HUES6 (cell line): ENCODE measurements around the gene LAMB3.

Source experiments
- H3K27ac ChIP-seq: 2 replicates; pipeline ENCODE4 v1.7.0; 2013; ENCODE audit warnings: low read depth, mild to moderate bottlenecking, low read length, inconsistent platforms
- H3K27me3 ChIP-seq: 2 replicates; pipeline ENCODE4 v1.6.1; 2013; ENCODE audit warnings: low read length; ENCODE audit not compliant: control insufficient read depth, insufficient read depth
- H3K36me3 ChIP-seq: 2 replicates; pipeline ENCODE4 v1.6.1; 2013; ENCODE audit warnings: low read length; ENCODE audit not compliant: control insufficient read depth, insufficient read depth
- H3K4me1 ChIP-seq: 2 replicates; pipeline ENCODE4 v1.6.1; 2013; ENCODE audit warnings: low read length; ENCODE audit not compliant: control insufficient read depth, insufficient read depth
- H3K4me3 ChIP-seq: 2 replicates; pipeline ENCODE4 v1.5.1; 2013; ENCODE audit warnings: low read depth, low read length
- H3K9ac ChIP-seq: one replicate; pipeline ENCODE4 v1.6.1; 2013; ENCODE audit warnings: mild to moderate bottlenecking, low read length
- H3K9me3 ChIP-seq: 2 replicates; pipeline ENCODE4 v1.6.1; 2013; ENCODE audit warnings: low read depth, low read length; ENCODE audit not compliant: control insufficient read depth, insufficient read depth

Gene LAMB3

GRCh38 chr1:209659909-209660308, 7.7 kb upstream of the LAMB3 start:
- Histone ChIP-seq H3K36me3 (no peaks in the 10 kb centered on the region), H3K27me3 (no peaks in the 10 kb centered on the region), H3K9ac (no peak overlapping the region), H3K27ac (no peak overlapping the region), H3K9me3 (no peaks in the 10 kb centered on the region), H3K4me1 (no peaks in the 10 kb centered on the region), H3K4me3 (no peak overlapping the region)

GRCh38 chr1:209657918-209658317, 5.7 kb upstream of the LAMB3 start:
- Histone ChIP-seq H3K27me3 (no peaks in the 10 kb centered on the region), H3K36me3 (no peaks in the 10 kb centered on the region), H3K27ac (no peak overlapping the region), H3K9ac (no peak overlapping the region), H3K9me3 (no peaks in the 10 kb centered on the region), H3K4me3 (no peak overlapping the region), H3K4me1 (peaks cover 10% of the 10 kb centered on the region)

GRCh38 chr1:209657140-209657879, 5.1 kb upstream of the LAMB3 start:
- Histone ChIP-seq H3K36me3 (no peaks in the 10 kb centered on the region), H3K27me3 (no peaks in the 10 kb centered on the region), H3K9me3 (no peaks in the 10 kb centered on the region), H3K4me1 (peaks cover 16% of the 10 kb centered on the region), H3K4me3 (no peak overlapping the region), H3K9ac (no peak overlapping the region), H3K27ac (no peak overlapping the region)

DNA sequence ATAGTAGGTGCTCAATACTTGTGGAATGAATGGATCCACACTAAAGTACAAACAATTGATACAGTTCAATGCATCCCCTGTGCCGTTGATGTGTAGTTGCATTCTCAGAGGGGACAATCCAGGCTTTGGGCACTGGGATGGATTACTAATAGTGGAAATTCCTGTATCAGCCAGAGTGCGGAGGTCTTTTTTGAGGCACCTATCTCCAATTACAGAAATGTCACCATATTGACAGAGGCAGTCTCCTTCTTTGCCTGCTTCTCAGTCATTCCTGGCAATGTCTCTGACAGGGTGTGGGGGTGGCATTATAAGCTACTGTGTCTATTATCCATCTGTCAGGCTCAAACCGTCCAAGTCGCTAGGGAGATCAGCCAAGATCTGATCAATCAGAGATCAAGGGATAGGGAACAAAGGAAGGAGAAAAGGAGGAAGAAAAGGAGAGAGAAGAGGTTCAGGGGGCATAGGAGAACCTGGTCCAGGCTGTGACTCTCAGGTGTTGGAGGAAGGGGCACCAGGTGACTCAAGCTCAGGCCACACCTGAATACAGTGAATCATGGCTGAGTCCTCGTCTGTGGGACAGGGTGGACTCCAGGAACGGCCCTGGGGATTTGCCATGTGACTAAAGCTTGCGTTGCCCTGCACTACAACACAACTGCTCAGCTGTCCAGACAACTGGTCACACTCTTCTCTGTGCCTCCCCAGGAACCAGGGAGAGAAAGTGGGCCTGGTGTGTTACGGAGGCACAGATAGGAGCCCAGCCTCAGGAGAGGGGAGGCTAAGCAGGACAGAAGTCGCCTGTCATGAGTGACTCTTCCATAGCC, 3.4 kb upstream of the LAMB3 start:
- no peaks in the 10 kb centered on the region for H3K9me3 ChIP-seq
- no peak overlapping the region for H3K4me3 ChIP-seq
- peaks cover 25% of the 10 kb centered on the region for H3K4me1 ChIP-seq
- no peaks in the 10 kb centered on the region for H3K27me3 ChIP-seq
- H3K9ac ChIP-seq, result no peak overlapping the region
- no peaks in the 10 kb centered on the region for H3K36me3 ChIP-seq
- H3K27ac ChIP-seq, result no peak overlapping the region

DNA sequence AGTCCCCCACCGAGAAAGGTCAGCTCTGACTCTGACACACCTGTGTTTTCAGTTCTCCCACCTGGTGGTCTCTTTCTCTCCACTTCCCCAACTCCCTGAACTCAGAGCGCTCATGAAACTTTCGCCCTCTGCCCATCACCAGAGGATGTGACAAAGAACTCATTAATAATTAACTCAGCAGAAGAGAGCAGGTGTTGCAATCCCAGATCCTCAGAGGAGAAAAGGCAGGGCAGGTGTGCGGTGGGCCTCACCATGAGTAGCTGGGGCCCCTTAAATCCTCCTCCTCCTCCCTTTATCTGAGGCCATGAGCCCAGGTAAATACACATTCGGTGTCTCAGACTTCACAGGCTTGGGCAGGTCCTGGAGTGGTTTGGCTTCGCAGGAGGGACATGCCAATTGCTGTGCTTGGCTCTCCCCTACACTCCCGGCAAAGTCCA, 1.7 kb upstream of the LAMB3 start:
- H3K9ac ChIP-seq, result no peak overlapping the region
- no peaks in the 10 kb centered on the region for H3K9me3 ChIP-seq
- H3K27ac ChIP-seq, result no peak overlapping the region
- H3K4me3 ChIP-seq, result no peak overlapping the region
- no peaks in the 10 kb centered on the region for H3K36me3 ChIP-seq
- H3K27me3 ChIP-seq, result no peaks in the 10 kb centered on the region
- H3K4me1 ChIP-seq, result peaks cover 25% of the 10 kb centered on the region

DNA sequence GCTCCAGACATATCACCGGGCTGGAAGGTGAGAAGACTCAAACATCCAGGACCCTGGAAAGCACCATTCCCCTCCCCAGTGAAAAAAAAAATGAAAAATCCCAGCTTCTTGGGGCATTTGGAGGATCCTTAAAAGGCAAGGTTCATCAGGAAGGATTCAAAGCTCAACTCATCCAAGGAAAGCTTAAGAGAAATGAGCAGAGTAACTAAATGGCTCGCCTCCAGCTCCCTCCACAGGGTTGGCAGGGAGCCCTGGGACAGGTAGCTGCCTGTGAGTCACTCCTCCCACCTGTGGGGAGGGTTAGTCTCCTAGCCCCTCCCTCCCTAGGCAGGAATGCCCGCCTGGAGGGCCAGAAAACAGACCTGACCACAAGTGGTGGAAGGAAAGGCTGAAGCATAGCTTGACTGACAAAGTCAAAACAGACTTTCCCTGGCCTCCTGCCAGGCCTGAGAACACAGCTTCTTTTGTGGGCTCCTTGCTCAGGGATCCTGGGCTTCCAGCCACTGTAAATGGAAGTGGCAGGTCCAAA, 712 bp upstream of the LAMB3 start:
- no peak overlapping the region for H3K9ac ChIP-seq
- no peak overlapping the region for H3K4me3 ChIP-seq
- H3K27me3 ChIP-seq, result no peaks in the 10 kb centered on the region
- H3K27ac ChIP-seq, result no peak overlapping the region
- no peaks in the 10 kb centered on the region for H3K9me3 ChIP-seq
- peaks cover 25% of the 10 kb centered on the region for H3K4me1 ChIP-seq
- no peaks in the 10 kb centered on the region for H3K36me3 ChIP-seq

DNA sequence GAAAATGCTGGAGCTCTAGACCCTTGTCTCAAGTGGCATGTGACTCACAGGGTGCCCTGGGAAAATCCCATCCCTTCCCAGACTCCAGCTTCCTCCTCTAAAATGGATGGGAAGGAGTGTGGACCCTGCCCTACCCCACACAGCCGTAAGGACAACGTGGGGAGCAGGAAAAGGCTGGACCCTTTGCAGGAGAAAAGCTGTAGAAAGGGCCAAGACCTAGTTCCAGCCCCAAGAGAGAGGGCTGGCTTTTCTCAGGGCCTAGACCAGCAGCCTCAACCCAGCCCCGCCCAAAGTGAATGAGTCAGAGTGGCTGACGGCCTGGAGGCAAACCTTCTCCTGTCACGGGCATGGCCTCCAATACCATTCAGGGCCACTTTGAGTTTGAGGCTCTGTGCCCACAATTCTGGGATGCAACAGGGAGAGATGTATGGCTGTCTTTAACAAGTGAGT, 1.1 kb downstream of the LAMB3 start:
- H3K9me3 ChIP-seq, result no peaks in the 10 kb centered on the region
- H3K4me1 ChIP-seq, result peaks cover 28% of the 10 kb centered on the region

GRCh38 chr1:209650454-209650853, 1.8 kb downstream of the LAMB3 start:
- Histone ChIP-seq H3K4me1 (peaks cover 30% of the 10 kb centered on the region), H3K27ac (no peak overlapping the region), H3K9ac (no peak overlapping the region), H3K36me3 (no peaks in the 10 kb centered on the region), H3K4me3 (no peak overlapping the region), H3K27me3 (no peaks in the 10 kb centered on the region), H3K9me3 (no peaks in the 10 kb centered on the region)

More for the DNA sequence above, 1.1 kb downstream of the LAMB3 start:
- no peaks in the 10 kb centered on the region for H3K27me3 ChIP-seq
- no peak overlapping the region for H3K4me3 ChIP-seq
- H3K27ac ChIP-seq, result no peak overlapping the region
- no peaks in the 10 kb centered on the region for H3K36me3 ChIP-seq
- no peak overlapping the region for H3K9ac ChIP-seq

DNA sequence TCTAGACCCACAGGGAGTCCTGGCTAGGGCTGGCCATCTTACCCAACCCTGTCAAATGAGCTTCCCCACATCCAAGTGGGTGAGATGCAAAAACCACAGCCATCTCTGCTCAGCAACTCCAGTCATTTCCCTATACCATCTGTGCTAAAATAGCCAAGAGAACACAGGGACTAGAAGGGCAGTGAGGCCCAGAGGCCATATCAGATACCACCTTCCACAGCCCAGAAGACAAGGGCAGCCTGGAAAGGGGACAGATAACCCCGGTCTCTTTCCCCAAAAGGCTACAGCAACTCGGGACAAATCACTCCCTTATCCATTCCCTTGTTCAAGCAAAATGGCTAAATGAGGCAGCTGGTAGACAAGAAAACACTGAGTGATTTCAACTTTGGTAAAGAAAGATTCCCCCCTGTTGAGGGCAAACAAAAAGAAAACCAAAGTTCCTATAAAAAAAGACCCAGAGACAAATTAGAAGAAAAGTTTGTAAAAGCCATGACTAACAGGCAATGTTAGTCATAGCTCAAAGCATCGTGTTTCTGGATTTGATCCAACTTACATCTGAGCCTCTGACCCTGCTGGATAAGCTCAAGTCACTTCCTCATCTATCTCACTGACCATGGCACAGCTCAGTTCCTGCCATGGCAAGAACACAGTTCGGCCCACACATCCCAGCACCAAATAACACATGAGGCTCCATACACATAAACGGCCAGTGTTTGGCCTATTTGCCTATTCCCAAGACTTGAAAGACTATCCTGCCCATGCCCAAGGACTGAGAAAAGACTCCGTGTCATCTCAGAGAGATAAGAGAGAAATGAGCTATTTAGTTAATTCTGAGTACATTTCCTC, 3.1 kb downstream of the LAMB3 start:
- Histone ChIP-seq H3K9ac (no peak overlapping the region), H3K9me3 (no peaks in the 10 kb centered on the region), H3K27ac (no peak overlapping the region), H3K4me3 (no peak overlapping the region), H3K4me1 (peaks cover 30% of the 10 kb centered on the region), H3K36me3 (no peaks in the 10 kb centered on the region), H3K27me3 (no peaks in the 10 kb centered on the region)

- H3K9ac ChIP-seq, result no peak overlapping the region
- H3K27ac ChIP-seq, result no peak overlapping the region
- H3K36me3 ChIP-seq, result no peaks in the 10 kb centered on the region
- no peaks in the 10 kb centered on the region for H3K9me3 ChIP-seq
- H3K4me1 ChIP-seq, result peaks cover 25% of the 10 kb centered on the region
- no peaks in the 10 kb centered on the region for H3K27me3 ChIP-seq
- H3K4me3 ChIP-seq, result no peak overlapping the region
These were observed 3.9 kb downstream of the LAMB3 start for GRCh38 chr1:209648346-209648745.
